GM19023 (cell line): ENCODE results near the gene BGLAP.

Source experiments
- ATAC-seq: cut with Tn5 transposase; IDR thresholded peaks from one replicate; pipeline ENCODE4 v1.9.1; 2021; ENCODE audit warnings: mild to moderate bottlenecking, moderate library complexity; ENCODE audit not compliant: unreplicated experiment

BGLAP gene

DNA sequence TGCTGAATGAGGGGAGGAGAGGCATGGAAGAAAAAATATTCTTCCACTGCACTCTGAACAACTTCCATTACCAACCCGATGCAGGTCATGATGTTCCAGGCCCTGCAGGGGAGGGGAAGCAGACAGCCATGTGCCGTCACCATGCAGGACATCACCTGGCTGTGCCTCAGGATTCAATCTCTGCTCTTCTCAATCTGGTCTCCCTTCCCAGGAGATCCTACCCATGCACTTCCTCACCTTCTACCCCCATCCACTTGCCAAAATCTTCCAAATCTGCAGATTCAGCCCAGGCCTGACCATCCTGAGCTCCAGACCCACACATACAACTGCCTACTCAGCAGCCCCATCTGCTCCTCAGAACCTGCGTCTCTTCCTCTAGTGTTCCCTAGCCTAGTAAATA lies 11.7 kb downstream of the BGLAP start:
- no peak for ATAC-seq

DNA sequence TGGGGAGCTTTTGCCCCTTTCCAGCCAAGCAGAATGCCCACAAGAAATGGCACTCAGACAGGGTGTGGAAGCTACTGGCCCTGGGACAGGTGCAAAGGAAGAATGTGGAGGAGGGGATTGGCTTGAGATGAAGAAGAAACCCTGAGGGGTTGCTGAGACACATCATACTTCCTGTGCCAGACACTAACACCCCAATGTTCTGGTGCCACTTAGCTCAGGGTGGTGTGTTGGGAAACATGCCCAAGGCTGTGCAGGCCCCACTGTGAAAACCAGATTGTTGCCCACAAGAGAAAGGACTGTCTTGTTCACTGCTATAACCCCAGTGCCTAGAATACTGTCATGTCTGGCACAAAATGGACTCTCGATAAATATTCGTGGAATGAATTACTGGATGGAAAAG lies 15.7 kb downstream of the BGLAP start:
- no peak for ATAC-seq

GRCh38 chr1:156258859-156259258 lies 16.9 kb downstream of the BGLAP start:
- no peak for ATAC-seq

DNA sequence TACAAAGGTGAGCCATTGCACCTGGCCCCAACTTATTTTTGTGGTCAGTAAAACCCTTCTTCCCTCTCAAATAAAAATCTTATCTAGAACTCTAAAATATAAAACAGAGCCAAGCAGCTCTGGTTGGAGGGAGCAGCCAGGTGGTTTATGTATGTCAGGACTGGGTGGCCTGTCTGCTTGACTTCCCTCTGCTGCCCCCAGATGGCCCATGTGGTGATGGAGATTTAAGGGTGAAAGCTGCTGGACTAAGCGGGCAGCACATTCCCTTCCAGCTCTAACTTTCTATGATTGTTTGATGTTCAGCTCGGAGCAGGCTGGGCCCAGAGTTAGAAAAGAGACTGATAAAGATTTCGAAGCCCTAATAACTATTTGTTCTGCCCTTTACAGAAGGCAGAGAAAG lies 17.8 kb downstream of the BGLAP start:
- ATAC-seq = no peak

- no peak for ATAC-seq
Observed at GRCh38 chr1:156260896-156261295, 18.9 kb downstream of the BGLAP start.

GRCh38 chr1:156262461-156263287 lies 20.7 kb downstream of the BGLAP start:
- no peak for ATAC-seq

DNA sequence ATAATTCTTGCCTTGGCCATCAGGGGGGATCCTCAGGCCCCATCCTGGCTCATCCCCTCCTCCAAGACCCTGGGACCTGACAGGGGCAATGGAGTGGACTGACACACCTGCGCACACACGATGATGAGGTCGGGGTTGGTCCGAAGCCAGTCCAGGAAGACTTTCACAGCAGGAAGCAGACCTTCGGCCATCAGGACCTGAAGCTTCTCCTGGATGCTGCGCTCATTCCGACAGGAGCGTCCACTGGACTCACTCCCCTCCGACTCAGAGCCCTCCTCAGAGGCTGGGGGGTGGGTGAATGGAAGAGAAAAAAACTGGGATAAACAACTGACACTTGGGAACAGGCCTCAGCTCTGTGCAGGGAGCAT lies 21.3 kb downstream of the BGLAP start:
- ATAC-seq = no peak

GRCh38 chr1:156266051-156266450 lies 24.1 kb downstream of the BGLAP start:
- ATAC-seq = no peak

GRCh38 chr1:156268336-156268735 lies 26.4 kb downstream of the BGLAP start:
- ATAC-seq = no peak

GRCh38 chr1:156270314-156270713 lies 28.3 kb downstream of the BGLAP start:
- ATAC-seq = no peak

DNA sequence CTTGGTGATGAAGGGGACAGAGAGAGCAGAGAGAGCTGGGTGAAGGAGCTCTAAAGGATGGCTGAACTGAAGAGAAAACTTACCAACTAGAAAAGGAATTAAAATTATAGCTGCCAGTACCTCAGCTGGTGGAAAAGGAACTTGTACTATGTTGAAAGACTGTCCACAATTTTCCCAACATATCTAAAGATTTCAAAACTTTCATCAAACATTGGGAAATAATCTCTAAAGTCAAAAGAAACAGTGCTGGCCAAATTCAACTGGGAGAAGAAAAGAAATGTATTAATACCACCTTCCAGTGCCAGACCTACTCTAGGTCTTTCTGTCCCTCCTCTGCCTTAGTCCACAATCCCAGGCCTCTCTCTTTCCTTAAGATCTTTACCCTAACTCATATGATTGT lies 34.5 kb downstream of the BGLAP start:
- ATAC-seq = no peak

DNA sequence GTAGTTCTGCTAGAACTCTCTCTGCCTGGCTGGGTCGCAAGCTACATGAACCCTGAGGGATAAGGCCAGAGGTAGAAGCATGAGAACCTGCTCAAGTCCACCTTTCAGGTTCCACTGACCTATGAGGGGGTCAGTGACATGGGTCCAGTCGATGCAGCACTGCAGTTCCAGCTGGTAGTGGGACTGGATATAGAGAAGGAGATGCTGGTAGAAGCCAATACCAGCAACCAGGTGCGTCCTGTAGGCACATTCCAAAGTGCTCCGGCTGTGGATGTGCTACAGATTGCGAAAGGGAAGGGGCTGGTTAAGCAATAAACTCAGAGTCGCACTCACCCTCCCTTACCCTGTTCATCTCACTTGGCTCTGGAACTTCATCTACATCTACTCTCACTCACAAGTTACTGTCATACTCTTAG lies 35.0 kb downstream of the BGLAP start:
- ATAC-seq = no peak

DNA sequence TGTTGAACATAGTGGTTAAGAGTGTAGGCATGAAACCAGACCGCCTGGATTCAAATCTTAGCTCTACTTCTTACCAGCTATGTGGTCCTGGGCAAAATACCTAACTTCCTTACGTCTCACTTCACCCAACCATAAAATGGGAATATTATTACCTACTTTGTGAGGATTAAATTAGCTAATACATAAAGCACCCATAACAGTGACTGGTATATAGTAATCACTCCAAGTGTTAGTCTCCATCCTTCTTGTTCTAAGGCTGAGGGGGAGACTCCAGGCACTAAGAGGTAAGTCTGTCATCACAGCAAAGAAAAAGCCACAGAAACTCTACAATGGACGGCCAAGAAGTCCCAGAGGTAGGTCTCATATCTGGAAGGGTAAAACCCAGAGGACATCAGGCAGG lies 37.9 kb downstream of the BGLAP start:
- no peak for ATAC-seq

DNA sequence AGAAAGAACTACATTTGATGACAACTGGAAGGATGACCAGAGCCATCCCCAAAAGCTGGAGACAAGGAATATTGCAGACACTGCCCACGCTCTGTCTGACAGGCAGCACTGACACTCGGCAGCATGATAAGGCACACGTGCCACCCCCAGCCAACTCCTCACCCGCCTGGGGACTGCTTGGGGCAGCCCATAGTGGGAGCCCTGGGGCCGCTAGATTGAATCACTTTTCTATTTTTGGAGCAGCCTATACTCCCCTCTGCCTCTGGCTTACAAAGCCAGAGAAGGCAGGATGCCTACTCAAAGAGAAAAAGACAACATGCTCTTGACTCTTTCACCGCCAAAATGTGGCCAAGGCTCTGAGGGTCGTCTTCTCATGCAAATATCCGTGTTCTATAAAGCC lies 39.3 kb downstream of the BGLAP start:
- no peak for ATAC-seq

- peak; percentile 5 for ATAC-seq
Observed at GRCh38 chr1:156281693-156282478, 39.9 kb downstream of the BGLAP start.

- peak; percentile 87 for ATAC-seq
Observed at GRCh38 chr1:156282479-156283222, 40.7 kb downstream of the BGLAP start, which contains the start of gene SMG5. SMG5 (minus strand) TSS chr1:156282825; CDS start chr1:156282680, 145 bp downstream.

- no peak for ATAC-seq
Observed at GRCh38 chr1:156283521-156283920, 41.5 kb downstream of the BGLAP start.

GRCh38 chr1:156284112-156284511 lies 42.1 kb downstream of the BGLAP start, which contains the start of gene TMEM79:
TMEM79 (plus strand) TSS chr1:156284325; CDS start chr1:156285227, 902 bp downstream.
- no peak for ATAC-seq

- ATAC-seq = no peak
Observed at GRCh38 chr1:156284757-156285156, 42.8 kb downstream of the BGLAP start.

DNA sequence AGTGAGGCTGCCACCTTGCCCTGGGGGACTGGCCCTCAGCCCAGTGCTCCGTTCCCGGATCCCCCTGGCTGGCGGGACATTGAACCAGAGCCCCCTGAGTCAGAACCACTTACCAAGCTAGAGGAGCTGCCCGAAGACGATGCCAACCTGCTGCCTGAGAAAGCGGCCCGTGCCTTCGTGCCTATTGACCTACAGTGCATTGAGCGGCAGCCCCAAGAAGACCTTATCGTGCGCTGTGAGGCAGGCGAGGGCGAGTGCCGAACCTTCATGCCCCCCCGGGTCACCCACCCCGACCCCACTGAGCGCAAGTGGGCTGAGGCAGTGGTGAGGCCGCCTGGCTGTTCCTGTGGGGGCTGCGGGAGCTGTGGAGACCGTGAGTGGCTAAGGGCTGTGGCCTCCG lies 43.5 kb downstream of the BGLAP start:
- ATAC-seq = no peak

GRCh38 chr1:156286061-156286460 lies 44.1 kb downstream of the BGLAP start:
- no peak for ATAC-seq
